IPS-18a (cell line): ENCODE data around the gene C16orf54.
"Not testable (repeated sequence)": the region's sequence is repeated elsewhere in the genome, so short reads cannot be mapped to it uniquely, and the experiment has no call there.

Experiments used
- H3K27ac ChIP-seq: one replicate; pipeline ENCODE4 v1.5.1; 2013; ENCODE audit warnings: low read length
- H3K27me3 ChIP-seq: one replicate; pipeline ENCODE4 v1.6.1; 2013; ENCODE audit warnings: mild to moderate bottlenecking, low read length; ENCODE audit not compliant: control insufficient read depth, insufficient read depth
- H3K36me3 ChIP-seq: one replicate; pipeline ENCODE4 v1.6.1; 2013; ENCODE audit warnings: low read depth, low read length; ENCODE audit not compliant: control insufficient read depth
- H3K4me1 ChIP-seq: one replicate; pipeline ENCODE4 v1.6.1; 2013; ENCODE audit warnings: low read depth, low read length; ENCODE audit not compliant: control insufficient read depth
- H3K4me3 ChIP-seq: one replicate; pipeline ENCODE4 v1.5.1; 2013; ENCODE audit warnings: low read length
- H3K9ac ChIP-seq: one replicate; pipeline ENCODE4 v1.6.1; 2013; ENCODE audit warnings: mild to moderate bottlenecking, low read length, moderate library complexity
- H3K9me3 ChIP-seq: one replicate; pipeline ENCODE4 v1.6.1; 2013; ENCODE audit warnings: low read depth, low read length; ENCODE audit not compliant: control insufficient read depth

Gene C16orf54

DNA sequence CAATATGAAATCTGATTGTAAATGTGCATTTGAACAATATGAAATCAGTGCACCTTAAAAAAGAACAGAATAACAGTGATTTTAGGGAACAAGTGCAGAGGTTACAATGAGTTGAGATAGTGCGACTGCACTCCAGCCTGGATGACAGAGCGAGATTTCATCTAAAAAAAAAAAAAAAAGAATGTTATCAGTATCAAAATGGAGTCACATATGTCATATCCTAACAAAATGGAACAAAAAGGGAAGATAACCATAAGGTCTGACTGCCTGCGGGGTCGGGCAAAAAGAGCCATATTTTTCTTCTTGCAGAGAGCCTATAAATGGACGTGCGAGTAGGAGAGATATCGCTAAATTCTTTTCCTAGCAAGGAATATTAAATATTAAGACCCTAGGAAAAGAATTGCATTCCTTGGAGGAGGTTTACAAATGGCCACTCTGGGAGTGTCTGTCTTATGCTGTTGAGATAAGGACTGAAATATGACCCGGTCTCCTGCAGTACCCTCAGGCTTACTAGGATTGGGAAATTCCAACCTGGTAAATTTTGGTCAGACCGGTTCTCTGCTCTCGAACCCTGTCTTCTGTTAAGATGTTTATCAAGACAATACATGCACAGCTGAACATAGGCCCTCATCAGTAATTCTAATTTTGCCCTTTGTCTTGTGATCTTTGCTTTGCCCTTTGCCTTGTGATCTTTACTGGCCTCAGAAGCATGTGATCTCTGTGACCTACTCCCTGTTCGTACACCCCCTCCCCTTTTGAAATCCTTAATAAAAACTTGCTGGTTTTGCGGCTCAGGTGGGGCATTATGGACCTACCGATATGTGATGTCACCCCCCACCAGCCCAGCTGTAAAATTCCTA is 37.5 kb upstream of the C16orf54 start:
- not testable (repeated sequence) for H3K9ac ChIP-seq, H3K4me1 ChIP-seq, H3K9me3 ChIP-seq, H3K36me3 ChIP-seq, H3K27ac ChIP-seq, H3K4me3 ChIP-seq, H3K27me3 ChIP-seq

DNA sequence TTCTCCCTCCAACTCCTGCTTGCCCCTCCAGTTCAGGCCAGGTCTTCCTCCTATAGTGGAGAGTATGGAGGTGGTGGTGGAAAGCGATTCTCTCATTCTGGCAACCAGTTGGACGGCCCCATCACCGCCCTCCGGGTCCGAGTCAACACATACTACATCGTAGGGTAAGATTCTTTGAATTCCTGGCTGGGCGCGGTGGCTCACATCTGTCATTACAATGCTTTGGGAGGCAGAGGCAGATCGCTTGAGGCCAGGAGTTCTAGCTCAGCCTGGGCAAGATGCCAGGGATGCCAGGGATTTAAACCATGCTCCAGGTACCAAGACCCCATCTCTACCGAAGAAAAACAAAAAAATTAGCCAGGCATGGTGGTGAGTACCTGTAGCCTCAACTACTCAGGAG is 33.7 kb upstream of the C16orf54 start:
- H3K4me3 ChIP-seq: no peak overlapping the region
- no peaks in the 10 kb centered on the region for H3K36me3 ChIP-seq
- H3K9ac ChIP-seq: no peak overlapping the region

DNA sequence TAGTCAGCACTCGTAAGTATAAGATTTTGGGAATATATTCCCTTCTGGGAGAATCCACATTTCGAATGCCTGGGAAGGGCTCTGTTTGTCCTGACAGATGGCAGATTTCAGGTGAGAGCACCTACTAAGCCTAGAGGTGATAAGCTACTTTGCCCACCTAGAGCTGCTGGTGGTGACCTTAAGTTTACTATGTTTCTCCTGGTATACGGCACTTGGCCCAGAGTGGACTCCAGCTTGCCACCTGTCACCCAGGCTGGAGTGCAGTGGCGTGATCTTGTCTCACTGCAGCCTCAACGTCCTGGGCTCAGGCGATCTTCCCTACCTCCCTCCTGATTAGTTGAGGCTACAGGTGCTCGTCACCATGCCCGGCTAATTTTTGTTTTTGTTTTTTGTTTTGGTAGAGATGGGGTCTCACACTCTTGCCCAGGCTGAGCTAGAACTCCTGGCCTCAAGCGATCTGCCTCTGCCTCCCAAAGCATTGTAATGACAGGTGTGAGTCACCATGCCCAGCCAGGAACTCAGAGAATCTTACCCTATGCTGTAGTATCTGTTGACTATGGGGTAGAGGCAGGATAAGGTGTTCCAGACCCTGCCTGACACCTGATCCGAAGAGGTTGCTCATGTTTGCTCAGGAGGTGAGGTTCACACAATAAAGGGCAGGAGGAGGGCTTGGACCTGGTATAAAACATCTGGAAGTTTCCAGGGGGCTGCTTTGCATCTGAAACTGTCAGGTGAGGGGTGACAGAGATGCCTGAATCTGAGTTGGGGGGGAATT is 32.0 kb upstream of the C16orf54 start, which contains the start of gene ZG16:
TSS of gene ZG16 (plus strand) at position 681 of the 775 bp plus-strand sequence. CDS start 1,011 bp downstream, outside the sequence.
- no peak within 1 kb of the TSS for H3K27ac ChIP-seq
- H3K9ac ChIP-seq: no peak within 1 kb of the TSS
- no peak within 1 kb of the TSS for H3K4me3 ChIP-seq
- no peaks in the 10 kb centered on the region for H3K9me3 ChIP-seq
- no peaks in the 10 kb centered on the region for H3K4me1 ChIP-seq
- no peaks in the 10 kb centered on the region for H3K36me3 ChIP-seq
- peaks cover 3% of the 10 kb centered on the region for H3K27me3 ChIP-seq

More for the DNA sequence above, 33.7 kb upstream of the C16orf54 start:
- peaks cover 3% of the 10 kb centered on the region for H3K4me1 ChIP-seq
- no peak overlapping the region for H3K27ac ChIP-seq
- peaks cover 3% of the 10 kb centered on the region for H3K27me3 ChIP-seq
- no peaks in the 10 kb centered on the region for H3K9me3 ChIP-seq

- Histone ChIP-seq H3K4me3 (no peak overlapping the region), H3K9ac (no peak overlapping the region), H3K27me3 (peaks cover 3% of the 10 kb centered on the region), H3K27ac (no peak overlapping the region), H3K36me3 (no peaks in the 10 kb centered on the region), H3K9me3 (no peaks in the 10 kb centered on the region), H3K4me1 (no peaks in the 10 kb centered on the region)
Measured at GRCh38 chr16:29775742-29776408, 30.1 kb upstream of the C16orf54 start.

DNA sequence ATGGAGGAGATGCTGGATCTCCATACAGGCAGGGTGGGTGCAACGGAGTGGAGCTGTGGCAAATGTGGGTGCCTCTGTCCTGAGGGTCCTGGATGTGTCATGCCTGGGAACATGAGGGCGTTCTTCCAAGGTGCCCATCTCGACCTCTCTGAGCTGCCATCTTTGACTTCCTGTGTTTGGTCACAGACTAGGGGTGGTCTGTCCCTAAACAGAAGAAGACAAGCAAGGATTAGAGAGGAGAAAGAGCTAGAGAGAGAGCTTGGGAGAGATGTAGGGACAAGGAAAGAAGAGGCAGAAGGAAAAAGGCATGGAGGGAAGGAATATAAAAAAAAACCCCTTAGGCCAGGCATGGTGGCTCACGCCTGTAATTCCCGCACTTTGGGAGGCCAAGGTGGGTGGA is 28.9 kb upstream of the C16orf54 start:
- H3K9me3 ChIP-seq: no peaks in the 10 kb centered on the region
- H3K27me3 ChIP-seq: no peaks in the 10 kb centered on the region
- H3K36me3 ChIP-seq: no peaks in the 10 kb centered on the region
- no peaks in the 10 kb centered on the region for H3K4me1 ChIP-seq
- no peak overlapping the region for H3K9ac ChIP-seq
- no peak overlapping the region for H3K27ac ChIP-seq
- no peak overlapping the region for H3K4me3 ChIP-seq

- H3K4me3 ChIP-seq, H3K4me1 ChIP-seq, H3K27me3 ChIP-seq, H3K9me3 ChIP-seq, H3K27ac ChIP-seq, H3K36me3 ChIP-seq, H3K9ac ChIP-seq: not testable (repeated sequence)
Measured at GRCh38 chr16:29772330-29772729, 26.5 kb upstream of the C16orf54 start.

GRCh38 chr16:29770250-29770929 is 24.6 kb upstream of the C16orf54 start:
- H3K36me3 ChIP-seq: no peaks in the 10 kb centered on the region
- no peak overlapping the region for H3K9ac ChIP-seq
- no peaks in the 10 kb centered on the region for H3K4me1 ChIP-seq
- no peaks in the 10 kb centered on the region for H3K27me3 ChIP-seq
- H3K9me3 ChIP-seq: no peaks in the 10 kb centered on the region
- no peak overlapping the region for H3K27ac ChIP-seq
- no peak overlapping the region for H3K4me3 ChIP-seq

DNA sequence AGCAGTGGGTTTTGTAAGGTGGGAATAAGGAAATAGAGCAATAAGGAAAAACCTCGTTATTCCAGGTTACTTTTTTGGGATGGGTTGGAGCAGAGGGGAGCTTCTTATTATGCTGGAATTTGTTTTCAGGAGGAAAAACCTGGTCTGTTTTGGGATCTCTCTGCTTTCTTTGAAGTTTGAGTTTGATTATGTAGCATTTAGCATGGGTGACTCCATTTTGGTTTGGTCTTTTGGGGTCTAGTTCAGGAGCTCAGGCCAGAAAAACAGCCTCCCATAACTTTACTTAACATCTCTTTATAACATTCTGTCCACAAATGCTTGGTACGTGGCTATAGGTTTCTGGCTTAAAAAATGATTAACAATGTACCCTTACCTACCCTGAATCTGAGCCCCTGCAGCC is 23.7 kb upstream of the C16orf54 start:
- Histone ChIP-seq H3K9me3 (no peaks in the 10 kb centered on the region), H3K9ac (no peak overlapping the region), H3K27ac (no peak overlapping the region), H3K27me3 (no peaks in the 10 kb centered on the region), H3K4me1 (no peaks in the 10 kb centered on the region), H3K4me3 (no peak overlapping the region), H3K36me3 (no peaks in the 10 kb centered on the region)

- Histone ChIP-seq H3K4me1 (no peaks in the 10 kb centered on the region), H3K27ac (no peak overlapping the region), H3K27me3 (no peaks in the 10 kb centered on the region), H3K9ac (no peak overlapping the region), H3K36me3 (no peaks in the 10 kb centered on the region), H3K9me3 (no peaks in the 10 kb centered on the region), H3K4me3 (no peak overlapping the region)
Measured at GRCh38 chr16:29767062-29767461, 21.3 kb upstream of the C16orf54 start.

- no peak overlapping the region for H3K27ac ChIP-seq
- no peaks in the 10 kb centered on the region for H3K36me3 ChIP-seq
- no peaks in the 10 kb centered on the region for H3K27me3 ChIP-seq
- no peak overlapping the region for H3K4me3 ChIP-seq
- H3K4me1 ChIP-seq: no peaks in the 10 kb centered on the region
- no peaks in the 10 kb centered on the region for H3K9me3 ChIP-seq
- no peak overlapping the region for H3K9ac ChIP-seq
Measured at GRCh38 chr16:29766571-29766970, 20.8 kb upstream of the C16orf54 start.
